GM15510 (cell line): ENCODE measurements around the gene PIP4K2B.

Experiments
- POLR2A ChIP-seq: IDR thresholded peaks from 3 replicates; pipeline ENCODE4 v1.6.1; 2011; ENCODE audit warnings: borderline replicate concordance; ENCODE audit not compliant: insufficient read length; ENCODE audit errors: extremely low read depth

The PIP4K2B gene

DNA sequence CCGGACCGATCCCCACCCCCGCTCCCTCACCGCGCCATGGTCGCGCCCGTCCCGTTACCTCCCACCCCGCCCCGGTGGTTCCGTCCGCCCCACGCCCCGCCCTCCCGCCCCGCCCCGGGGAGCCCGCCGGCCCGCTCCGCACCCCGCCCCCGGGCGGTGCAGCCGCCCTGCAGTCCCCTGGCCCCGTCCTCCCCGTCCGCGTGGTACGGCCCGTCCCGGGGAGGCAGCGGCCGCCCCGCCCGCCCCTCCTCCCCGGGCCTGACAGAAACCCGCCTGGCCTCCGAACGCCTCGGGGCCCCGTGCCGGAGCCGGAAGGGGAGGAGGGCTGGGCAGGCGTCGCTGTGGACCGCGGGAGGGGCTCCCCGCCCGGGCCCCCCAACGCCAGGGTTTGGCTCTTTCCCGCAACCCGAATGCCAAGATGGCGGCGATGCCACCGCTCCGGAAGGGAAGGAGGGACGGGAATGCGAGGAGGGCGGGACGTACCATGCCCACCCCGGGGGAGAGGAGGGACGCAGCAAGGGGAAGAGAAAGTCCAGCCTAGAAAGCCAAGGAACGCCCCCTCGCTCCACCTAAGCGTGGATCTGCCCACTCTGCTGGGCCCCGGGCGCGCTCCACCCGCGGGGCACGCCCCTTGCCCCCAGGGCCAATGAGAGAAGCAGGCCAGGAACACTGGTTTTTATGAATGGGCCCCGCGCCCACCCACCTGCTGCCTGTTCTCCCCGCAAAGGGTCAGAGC, at the start of gene PIP4K2B:
TSS of gene PIP4K2B (minus strand) at position 56 of the 736 bp plus-strand sequence. CDS start 132 bp downstream, outside the sequence.
- peak; percentile 41 for TF ChIP-seq POLR2A

DNA sequence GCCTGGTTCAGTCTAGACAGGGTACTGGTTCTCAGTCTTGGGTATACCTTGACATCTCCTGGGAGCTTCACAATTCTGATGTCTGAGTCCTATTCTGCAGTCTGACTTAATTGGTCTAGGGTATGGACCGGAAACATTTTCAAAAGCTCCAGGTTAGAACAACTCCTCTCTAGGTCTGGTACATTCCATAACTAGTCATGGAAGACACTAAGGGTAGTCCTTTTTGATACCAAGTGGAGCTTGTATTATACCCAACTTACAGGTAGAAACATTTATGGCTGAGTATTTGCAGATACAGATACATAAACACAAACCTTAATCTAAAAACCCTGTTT, 49.2 kb upstream of the PIP4K2B start:
- no peak for TF ChIP-seq POLR2A

DNA sequence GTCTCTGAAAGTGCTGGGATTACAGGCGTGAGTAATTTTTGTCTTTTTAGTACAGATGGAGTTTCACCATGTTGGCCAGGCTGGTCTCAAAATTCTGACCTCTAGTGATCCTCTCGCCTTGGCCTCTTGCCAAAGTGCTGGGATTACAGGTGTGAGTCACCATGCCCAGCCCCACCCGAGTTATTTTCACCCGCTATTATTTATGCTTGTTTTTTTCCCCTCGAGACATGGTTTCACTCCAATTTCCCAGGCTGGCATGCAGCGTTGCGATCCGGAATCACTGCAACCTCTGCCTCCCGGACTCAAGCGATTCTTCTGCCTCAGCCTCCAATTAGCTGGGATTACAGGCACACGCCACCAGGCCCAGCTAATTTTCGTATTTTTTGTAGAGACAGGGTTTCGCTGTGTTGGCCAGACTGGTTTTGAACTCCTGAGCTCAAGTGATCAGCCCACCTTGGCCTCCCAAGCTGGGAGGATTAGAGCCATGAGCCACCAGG, 45.0 kb upstream of the PIP4K2B start:
- TF ChIP-seq POLR2A, result no peak

DNA sequence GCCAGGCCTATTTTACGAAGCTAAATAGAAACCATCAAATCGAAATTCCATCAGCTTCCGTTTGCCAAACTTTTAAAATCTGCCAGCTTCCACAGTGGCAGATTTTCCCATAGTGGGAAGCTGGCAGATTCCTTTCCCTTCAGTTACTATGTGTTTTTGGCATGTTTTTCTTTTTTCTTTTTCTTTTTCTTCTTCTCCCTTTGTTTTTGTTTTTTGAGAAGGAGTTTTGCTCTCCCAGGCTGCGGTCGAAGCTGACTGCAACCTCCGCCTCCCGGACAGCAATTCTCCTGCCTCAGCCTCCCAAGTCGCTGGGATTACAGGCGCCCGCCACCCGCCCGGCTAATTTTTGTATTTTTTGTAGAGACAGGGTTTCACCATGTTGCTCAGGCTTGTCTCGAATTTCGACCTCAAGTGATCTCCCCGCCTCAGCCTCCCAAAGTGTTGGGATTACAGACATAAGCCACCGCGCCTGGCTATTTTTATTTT, 26.4 kb upstream of the PIP4K2B start:
- TF ChIP-seq POLR2A, result no peak

DNA sequence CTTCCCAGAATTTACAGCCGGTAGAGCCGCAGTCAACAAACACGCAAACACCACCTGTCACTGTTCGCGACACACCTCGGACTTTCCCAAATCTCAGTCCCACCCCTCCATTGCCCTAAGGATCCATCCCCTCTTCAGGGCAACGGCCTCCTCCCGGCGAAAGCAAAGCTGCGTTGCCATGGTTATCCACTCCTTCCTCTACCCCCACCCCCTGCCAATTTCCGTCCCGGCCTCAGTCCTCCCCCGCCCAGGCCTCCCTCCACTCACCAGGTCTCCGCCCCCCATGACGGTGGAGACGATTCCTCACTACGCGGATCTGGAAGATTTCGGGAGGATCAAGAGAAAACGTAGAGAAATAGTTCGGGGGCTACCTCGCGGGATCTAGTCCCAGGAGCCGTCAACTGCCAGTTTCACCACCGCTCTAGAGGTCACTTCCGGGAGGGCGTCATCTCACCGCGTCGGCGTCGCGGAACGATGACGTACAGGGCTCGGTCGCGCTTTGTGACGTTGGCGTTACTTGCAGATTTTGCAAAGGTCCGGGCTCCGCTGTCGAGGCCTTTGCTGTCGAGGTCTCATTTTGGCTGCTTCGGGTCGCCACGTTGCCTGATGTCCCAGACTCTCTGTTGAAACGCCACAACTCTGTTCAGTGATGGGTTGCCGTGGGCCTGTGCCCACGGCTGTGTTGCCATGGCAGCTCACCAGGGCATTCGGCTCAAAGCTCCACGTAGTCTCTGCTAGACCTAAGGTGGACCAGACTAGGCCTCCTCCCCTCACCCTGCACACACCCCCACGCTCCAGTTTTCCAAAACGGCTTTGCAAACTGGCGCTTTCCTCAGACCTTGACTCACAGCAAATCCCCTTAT, 25.8 kb upstream of the PIP4K2B start, which contains the start of gene CWC25:
TSS of gene CWC25 (minus strand) at position 423 of the 863 bp plus-strand sequence. CDS start at position 285, 138 bp downstream.
- TF ChIP-seq POLR2A, result peak; percentile 86

DNA sequence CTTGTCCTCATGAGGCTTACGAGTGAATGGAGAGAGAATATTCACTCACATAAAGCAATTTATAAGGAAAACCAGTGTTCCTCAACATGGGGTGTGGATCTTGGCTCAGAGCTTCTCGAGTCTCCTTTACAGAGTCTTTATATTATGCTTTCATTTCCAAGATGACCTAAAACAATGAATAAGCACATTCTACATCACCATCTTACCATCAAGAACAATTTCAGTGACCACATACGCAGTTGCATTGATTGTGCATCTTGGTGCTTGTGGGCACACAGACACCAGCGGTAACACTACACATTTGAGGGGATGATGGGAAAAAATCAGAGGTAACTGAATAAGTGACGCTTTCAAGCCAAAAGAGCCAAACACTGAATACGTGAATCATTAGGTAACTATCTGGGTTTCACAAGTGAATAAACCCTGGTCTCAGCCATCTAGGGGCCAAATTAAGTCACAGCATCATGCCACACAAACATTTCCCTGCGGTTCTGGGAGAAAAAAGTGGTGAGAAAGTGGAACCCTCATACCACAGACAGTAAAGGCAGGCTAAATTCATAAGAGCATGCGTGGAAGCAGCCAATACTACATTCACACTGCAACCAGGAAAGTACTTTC, 16.3 kb upstream of the PIP4K2B start:
- TF ChIP-seq POLR2A, result no peak

DNA sequence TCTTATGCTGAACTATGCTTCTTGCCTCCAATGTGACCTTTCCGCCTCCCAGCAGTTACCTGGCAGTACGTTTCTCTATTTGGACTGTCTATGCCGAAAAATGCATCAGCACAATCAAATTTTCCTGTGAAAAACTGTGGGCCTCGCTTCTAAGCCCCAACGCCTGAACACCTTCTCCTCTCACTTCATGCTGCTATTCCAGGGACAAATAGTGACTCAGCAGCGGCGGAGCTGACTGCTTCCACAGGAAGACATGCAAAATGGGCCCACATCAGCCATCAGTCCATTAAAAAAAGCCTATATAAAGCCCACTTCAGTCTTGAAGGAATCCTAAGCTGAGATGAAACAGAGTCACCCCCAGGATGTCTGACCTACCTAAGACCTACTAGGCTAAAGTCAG, 10.5 kb upstream of the PIP4K2B start:
- TF ChIP-seq POLR2A, result no peak

DNA sequence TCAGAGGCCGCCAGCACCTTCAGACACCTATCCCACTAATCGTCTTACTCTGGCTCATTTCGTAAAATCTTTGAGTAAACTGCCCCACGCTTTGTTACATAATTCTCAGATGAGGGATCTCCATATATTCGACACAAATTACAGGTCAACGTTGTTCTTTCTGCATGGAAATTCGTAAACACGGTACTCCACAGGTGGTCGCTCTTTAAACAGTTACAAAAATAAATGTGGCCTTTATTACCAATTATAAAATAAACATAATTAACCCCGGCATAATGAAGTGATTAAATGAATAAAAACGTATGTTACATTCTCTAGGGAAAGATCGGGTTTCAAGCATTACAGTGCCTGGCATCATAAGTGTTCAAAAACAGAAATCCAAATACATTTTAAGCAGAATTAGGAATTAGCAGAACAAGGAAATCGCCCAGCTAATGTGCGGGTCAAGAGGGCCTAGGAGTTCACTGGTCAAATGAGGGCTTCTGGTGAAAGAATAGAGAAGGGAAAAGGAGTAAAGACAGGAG, 943 bp upstream of the PIP4K2B start:
- TF ChIP-seq POLR2A, result no peak

DNA sequence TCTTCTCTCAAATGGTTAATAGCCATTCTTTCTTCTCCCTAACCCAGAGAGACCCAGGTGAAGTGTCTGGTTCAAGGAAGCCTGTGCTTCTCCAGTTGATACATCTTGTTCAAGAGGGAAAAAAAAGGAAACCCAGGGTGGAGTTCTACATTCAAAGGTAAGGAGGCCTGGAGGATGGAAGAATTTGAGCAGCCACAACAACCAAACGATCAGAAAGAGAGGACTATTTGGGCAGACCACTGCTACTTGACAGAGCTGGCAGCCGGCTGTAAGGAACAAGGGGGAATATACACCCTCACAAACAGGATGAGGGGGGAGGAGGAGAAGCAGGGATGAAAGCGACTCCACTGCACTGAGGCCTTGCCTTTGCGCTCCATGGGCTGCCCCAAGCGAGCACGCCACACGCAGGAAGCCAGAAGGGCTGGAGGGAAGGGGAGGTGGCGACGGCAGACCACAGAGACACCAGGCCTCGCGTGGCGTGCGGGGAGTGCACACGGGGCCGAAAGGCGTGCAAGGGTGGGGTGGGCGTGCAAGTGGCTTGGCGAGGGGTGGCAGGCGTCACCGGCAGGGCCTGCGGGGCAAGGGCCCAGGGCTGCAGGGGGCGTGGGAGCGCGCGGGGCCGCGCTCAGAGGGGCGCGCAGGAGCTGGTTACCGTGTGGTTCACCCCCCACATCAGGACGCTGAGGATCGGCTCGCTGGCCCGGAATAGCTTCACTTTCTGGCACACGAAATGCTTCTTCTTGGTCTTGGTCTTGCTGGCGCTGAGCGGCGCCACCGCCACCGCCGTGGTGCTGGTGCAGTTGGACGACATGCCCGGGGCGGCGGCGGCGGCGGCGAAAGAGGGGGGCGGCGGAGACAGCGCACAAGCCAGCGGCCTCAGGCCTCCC, 499 bp downstream of the PIP4K2B start:
- peak; percentile 45 for TF ChIP-seq POLR2A

DNA sequence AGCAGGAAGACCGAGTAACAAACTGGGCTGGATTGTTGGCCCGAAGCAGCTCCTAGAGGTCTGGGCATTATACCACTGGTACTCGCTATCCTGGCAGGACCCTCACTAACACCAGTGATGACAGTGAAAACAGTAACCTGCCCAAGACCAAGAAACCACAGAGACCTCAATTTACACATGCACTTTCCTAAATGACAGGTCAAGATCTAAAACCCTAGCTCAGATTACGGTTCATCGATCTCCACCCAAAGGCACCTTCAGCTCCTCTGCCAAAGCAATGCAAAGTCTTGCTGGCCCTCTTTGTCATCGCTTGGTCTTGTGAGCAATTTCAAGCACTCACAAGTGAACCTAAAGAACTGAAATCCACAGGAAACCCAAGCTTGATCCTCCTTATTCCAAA, 1.5 kb downstream of the PIP4K2B start:
- TF ChIP-seq POLR2A, result no peak

DNA sequence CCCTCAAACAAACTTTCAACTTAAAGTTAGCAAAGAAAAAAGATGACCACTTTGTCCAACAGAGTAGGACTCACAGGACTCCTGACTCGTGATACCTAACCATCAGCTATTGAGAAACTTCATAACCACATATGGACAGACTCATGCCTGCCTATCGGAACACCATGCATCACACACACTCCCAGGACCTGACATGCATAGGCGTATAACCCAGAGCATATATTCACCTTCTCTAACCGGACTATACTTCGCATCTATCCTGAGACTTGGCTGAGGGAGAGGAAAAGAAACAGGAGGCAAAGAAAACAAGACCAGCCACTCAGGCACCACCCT, 2.2 kb downstream of the PIP4K2B start:
- TF ChIP-seq POLR2A, result no peak

DNA sequence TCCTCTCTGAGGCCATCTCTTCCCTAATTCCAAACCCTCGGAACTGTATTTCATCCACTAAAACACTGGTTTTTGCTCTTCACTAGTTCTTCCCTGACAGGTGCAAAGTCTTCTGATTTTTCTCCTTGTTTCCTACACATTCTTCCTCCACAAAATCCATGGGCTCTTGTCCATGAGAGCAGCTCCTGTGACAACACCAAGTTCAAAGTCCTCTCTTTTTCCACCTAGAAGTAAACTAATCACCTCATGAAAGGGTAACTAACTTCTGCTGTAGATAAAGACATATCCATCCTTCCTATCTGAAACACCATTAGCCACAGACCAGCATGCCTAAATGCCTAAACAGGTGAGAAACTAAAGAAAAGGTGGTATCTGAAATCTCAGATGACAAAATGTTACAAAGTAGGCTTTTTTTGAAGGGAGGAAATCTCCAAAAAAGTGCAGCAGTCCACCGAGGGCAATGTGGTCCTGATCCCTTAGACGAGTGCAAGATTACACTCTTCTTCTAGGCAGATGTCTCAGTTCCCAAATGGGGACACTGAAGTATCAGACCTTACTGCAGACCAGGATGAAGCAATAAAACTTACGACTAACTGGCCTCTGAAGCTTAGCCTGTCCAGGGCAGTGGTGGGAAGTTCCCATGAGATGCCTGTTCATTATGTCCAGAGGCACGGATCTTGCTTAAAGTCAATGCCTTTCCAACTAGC, 2.8 kb downstream of the PIP4K2B start:
- no peak for TF ChIP-seq POLR2A

DNA sequence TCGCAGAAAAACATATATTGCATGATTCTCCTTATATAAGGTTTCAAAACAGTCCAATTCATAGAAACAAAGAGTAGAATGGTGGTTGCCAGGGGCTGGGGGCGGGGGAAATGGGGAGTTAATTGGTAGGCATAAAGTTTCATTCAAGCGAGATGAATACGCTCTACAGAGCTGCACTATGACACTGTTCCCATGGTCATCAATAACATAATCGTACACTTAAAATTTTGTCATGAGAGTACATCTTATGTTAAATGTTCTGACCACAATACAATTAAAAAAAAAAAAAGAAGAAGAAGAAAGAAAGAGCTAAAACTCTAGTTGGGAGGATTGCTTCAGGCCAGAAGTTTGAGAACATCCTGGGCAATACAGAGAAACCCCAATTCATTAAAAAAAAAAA, 5.1 kb downstream of the PIP4K2B start:
- TF ChIP-seq POLR2A, result no peak

DNA sequence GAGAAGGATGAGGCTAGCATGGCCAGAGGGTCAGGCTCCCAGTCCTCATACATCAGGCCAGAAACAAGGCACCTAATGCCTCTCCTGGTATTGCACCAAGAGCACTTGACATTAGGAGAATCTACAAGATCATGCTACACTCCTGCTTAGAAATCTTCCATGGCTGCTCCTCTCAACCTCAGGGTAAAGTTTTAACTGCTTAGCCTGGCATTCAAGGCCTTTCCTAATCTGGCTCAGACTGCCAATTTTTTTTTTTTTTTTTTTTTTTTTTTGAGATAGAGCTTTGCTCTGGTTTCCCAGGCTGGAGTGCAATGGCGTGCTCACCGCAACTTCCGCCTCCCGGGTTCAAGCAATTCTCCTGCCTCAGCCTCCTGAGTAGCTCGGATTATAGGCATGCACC, 8.2 kb downstream of the PIP4K2B start:
- TF ChIP-seq POLR2A, result no peak

DNA sequence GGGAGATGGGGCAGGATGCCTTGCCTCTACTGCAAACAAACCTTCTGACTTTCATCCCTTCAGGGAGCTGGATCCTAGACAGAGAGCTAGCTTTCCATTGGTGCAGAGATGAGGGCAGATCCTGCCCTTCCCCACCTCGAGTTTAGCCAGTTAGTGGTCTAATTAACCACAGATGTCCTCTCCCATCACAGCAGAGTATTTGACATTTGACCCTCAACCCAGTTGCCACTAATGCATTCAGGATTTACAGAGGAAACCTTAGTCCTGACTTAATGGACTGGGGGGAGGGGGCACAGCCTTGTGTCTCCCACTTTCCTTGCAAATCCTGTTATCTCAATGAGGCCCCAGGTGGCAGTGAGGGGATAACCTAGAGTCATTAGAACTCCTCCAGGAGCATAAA, 10.2 kb downstream of the PIP4K2B start:
- TF ChIP-seq POLR2A, result no peak
